Neutrophil (primary cell): ENCODE measurements around the gene PAQR8.
A peak's percentile ranks its signal among the peaks of the same experiment; 100 is the strongest.

Experiments
- H3K27ac ChIP-seq: fragments of 200-600 bp; sonication (generic); 2 replicates; pipeline ENCODE4 v1.5.1; 2016; ENCODE audit warnings: mild to moderate bottlenecking, moderate library complexity
- H3K27me3 ChIP-seq: fragments of 200-600 bp; sonication (generic); 2 replicates; pipeline ENCODE4 v1.6.0; 2016; ENCODE audit warnings: mild to moderate bottlenecking
- H3K36me3 ChIP-seq: fragments of 200-600 bp; sonication (generic); 2 replicates; pipeline ENCODE4 v1.5.1; 2017
- H3K4me1 ChIP-seq, 2 experiments: fragments of 200-600 bp in 1 of 2; sonication (generic) in 1 of 2; 1 replicate in 1 of 2; 2 replicates in 1 of 2; pipeline versions ENCODE4 v1.5.1 to v1.6.1; 2013 to 2016; ENCODE audit warnings: low read depth in 1 of 2, low read length in 1 of 2, mild to moderate bottlenecking in 1 of 2, moderate library complexity in 1 of 2; ENCODE audit not compliant: control insufficient read depth in 1 of 2, insufficient read depth in 1 of 2
- H3K4me3 ChIP-seq, 2 experiments: fragments of 200-600 bp in 1 of 2; sonication (generic) in 1 of 2; 1 replicate in 1 of 2; 2 replicates in 1 of 2; pipeline ENCODE4 v1.5.1; 2013 to 2016; ENCODE audit warnings: low read depth in 1 of 2, low read length in 1 of 2, mild to moderate bottlenecking in 1 of 2, moderate library complexity in 1 of 2
- H3K9me3 ChIP-seq: fragments of 200-600 bp; sonication (generic); 2 replicates; pipeline ENCODE4 v1.5.1; 2016
- TF ChIP-seq, protein P1 (sequence below): fragments of 200-600 bp; sonication (generic); IDR thresholded peaks from 2 replicates; pipeline ENCODE4 v1.5.1; 2016; ENCODE audit warnings: antibody characterized with exemption

Gene PAQR8

DNA sequence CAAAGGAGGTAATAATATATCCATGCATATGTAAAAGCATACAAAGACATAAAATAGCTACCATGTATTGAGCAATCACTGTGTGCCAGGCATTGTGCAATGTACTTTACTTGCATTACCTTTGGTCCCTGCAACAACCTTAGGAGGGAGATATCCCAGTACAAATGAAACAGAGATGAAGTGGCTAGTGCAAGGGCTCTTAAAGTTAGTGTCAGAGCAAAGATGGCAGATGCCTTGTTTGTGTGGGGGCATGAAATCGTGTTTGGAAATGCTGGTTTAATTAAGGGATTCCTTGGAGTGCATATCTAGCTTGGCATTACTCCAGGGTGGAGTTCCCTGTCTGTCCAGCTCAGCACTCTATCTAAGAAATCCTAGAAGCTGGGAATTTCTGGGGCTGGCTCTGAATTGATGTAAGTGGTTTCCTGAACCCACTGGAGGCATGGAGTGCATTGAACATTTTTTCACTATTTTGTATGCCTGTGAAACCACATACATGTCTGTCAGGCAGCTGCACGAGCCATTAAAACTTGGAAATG, 9.8 kb downstream of the PAQR8 start:
- Histone ChIP-seq H3K27ac (no peak overlapping the region), H3K36me3 (peaks cover 6% of the 10 kb centered on the region), H3K9me3 (no peaks in the 10 kb centered on the region), H3K4me1 (peaks cover 4 to 9% of the 10 kb centered on the region in 2 experiments), H3K27me3 (no peaks in the 10 kb centered on the region), H3K4me3 (no peak overlapping the region)
- TF ChIP-seq, protein P1, sequence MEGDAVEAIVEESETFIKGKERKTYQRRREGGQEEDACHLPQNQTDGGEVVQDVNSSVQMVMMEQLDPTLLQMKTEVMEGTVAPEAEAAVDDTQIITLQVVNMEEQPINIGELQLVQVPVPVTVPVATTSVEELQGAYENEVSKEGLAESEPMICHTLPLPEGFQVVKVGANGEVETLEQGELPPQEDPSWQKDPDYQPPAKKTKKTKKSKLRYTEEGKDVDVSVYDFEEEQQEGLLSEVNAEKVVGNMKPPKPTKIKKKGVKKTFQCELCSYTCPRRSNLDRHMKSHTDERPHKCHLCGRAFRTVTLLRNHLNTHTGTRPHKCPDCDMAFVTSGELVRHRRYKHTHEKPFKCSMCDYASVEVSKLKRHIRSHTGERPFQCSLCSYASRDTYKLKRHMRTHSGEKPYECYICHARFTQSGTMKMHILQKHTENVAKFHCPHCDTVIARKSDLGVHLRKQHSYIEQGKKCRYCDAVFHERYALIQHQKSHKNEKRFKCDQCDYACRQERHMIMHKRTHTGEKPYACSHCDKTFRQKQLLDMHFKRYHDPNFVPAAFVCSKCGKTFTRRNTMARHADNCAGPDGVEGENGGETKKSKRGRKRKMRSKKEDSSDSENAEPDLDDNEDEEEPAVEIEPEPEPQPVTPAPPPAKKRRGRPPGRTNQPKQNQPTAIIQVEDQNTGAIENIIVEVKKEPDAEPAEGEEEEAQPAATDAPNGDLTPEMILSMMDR: no peak

DNA sequence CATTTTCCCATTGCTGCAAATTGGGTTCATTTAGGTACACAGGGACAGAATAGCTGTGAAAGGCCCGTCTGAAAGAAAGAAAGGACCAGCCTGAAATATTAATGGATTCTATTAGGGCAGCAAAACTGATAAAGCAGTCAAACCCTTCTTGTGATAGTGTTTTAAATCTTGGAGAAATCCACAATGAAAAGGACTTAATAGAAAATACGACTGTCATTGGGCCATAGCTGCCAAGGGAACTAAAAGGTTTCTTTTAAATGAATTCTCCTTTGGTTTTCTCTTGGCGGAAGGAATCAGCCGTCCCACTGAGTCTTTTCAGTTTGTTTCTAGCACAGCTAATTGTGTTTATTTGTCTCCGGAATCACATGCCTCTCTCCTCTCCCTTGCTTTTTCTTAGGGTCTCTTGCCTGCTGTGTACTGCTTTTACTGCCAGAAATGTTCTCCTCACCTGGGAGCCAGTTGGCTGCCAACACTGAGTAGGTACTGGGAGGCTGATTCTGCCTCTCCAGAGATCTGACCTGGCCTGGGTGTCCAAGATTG, 11.3 kb downstream of the PAQR8 start:
- H3K27ac ChIP-seq: no peak overlapping the region
- no peaks in the 10 kb centered on the region for H3K9me3 ChIP-seq
- H3K4me1 ChIP-seq: peaks cover 10 to 16% of the 10 kb centered on the region in 2 experiments
- TF ChIP-seq, protein P1: no peak
- peaks cover 2% of the 10 kb centered on the region for H3K36me3 ChIP-seq
- no peaks in the 10 kb centered on the region for H3K27me3 ChIP-seq
- H3K4me3 ChIP-seq: no peak overlapping the region

DNA sequence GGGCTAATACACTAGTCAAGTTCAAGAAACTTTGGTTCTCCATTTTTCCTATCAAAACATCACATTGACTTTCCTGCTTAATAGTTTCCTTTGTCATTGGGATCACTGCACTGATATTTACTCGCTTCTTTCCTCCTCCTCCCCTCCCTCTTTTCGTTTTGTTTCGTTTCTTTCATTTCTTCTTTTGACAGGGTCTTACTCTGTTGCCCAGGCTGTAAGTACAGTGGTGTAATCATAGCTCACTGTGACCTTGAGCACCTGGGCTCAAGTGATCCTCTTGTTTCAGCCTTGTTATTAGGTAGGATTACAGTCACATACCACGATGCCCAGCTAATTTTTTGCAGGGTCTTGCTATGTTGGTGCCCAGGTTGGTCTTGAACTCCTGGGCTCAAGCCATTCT, 12.3 kb downstream of the PAQR8 start:
- TF ChIP-seq, protein P1: no peak
- no peaks in the 10 kb centered on the region for H3K36me3 ChIP-seq
- H3K4me1 ChIP-seq: peaks cover 12 to 17% of the 10 kb centered on the region in 2 experiments
- no peaks in the 10 kb centered on the region for H3K9me3 ChIP-seq
- no peak overlapping the region for H3K4me3 ChIP-seq
- H3K27me3 ChIP-seq: no peaks in the 10 kb centered on the region
- H3K27ac ChIP-seq: no peak overlapping the region

DNA sequence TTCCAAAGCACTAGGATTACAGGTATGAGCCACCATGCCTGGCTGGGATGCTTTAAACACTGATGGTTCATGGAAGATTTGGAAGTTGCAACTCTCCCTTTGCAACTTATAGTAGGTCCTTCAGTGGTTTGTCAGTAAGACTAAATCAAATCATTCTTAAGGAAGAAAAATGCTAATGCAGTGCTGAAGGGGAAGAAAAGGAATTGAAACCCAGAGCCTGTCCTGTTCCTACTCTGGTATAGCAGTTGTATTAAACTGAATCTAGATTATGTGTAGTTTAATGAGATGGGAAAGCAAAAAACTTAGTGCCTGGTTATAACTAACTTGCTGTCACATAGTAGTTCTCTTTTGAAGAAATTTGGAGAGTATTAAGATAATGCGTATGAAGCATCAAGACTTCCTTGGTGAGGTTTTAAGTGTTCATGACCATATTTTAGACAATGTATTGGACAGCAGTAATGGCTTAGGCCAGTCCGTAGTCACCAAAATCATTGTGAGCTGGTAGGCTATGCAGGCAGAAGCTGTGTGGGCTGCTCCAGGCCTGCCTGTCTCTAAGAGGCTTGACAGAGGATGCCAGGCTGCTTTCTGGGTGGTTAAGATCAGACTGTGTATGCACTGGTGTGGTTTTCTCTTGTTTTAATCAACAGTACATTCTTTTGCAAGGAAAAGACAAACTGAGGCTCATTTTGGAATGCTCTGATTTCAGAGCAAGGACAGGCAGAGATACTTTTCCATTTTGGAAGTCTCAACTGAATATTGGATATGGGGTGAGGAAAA, 14.0 kb downstream of the PAQR8 start:
- TF ChIP-seq, protein P1: no peak
- Histone ChIP-seq H3K4me3 (no peak overlapping the region), H3K36me3 (peaks cover 12% of the 10 kb centered on the region), H3K4me1 (peaks cover 12 to 17% of the 10 kb centered on the region in 2 experiments), H3K27me3 (no peaks in the 10 kb centered on the region), H3K27ac (no peak overlapping the region), H3K9me3 (no peaks in the 10 kb centered on the region)

DNA sequence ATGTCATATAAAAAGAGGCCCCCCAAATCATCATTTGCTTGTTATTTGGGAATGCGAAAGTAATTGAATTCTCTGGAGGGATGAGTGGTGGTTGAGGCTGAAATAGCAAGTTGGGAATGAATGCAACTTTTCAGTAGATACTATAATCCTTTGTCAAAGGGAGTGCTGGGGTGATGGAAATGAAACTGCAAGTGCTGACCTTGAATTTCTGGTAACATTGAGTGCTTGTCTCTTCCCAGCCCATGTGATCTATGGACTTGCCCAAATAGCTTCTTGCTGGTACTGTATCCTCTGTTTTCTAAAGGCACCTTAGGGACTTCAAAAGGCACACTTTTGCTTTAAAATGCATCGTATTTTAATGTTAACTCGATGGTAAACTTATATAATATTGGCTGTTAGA, 14.8 kb downstream of the PAQR8 start:
- Histone ChIP-seq H3K27ac (peak overlapping the region; percentile 4), H3K36me3 (peaks cover 16% of the 10 kb centered on the region), H3K4me3 (no peak overlapping the region), H3K27me3 (no peaks in the 10 kb centered on the region), H3K9me3 (no peaks in the 10 kb centered on the region), H3K4me1 (peaks cover 9 to 12% of the 10 kb centered on the region in 2 experiments)
- TF ChIP-seq, protein P1: no peak
